ENCODE data around the gene NEDD4L.

- TF ChIP-seq PBX3 (IDR thresholded peaks at IDR 0.05; ENCODE audit: insufficient replicate concordance, low read depth, low read length) (no peak), RCOR1 (conservative IDR thresholded peaks at IDR 0.05; ENCODE audit: low read depth, low read length) (no peak), CTCF (IDR thresholded peaks at IDR 0.05 in 2 of 3, conservative IDR thresholded peaks at IDR 0.05 in 1 of 3; ENCODE audit: control insufficient read depth in 2 of 3, extremely low read depth in 1 of 3, insufficient read depth in 1 of 3, low read depth in 3 of 3, low read length in 3 of 3) (no peak), TCF12 (IDR thresholded peaks at IDR 0.05; ENCODE audit: low read depth, low read length) (no peak)
These were observed 147.6 kb downstream of the NEDD4L start for GRCh38 chr18:58191626-58192025.
